ENCODE measurements around the gene NRDC. TPM values are rescaled to one million over a fixed set of nuclear protein-coding genes. Genes with fewer than 3 reads are reported as not detected.
A peak's percentile ranks its signal among the peaks of the same experiment; 100 is the strongest.

Gene NRDC
- total and polyA plus RNA-seq, 2 of the 8 experiments (the other 6 are each of a cell fraction or from before 2014, with no cell fraction given): 70.2 to 182 TPM

GRCh38 chr1:51875291-51875772 is 3.2 kb downstream of the NRDC start:
- Histone ChIP-seq H3K14ac (ENCODE audit: insufficient read length) (no peak overlapping the region), H3K4me2 (ENCODE audit: insufficient read depth in 1 of 2, low read depth in 2 of 2, low read length in 2 of 2) (no peak overlapping the region; a peak in 1 of 4 replicates), H4K20me1 (replicated peaks in 1 of 2; ENCODE audit: control insufficient read depth in 1 of 2, insufficient read depth in 2 of 2, low read length in 2 of 2) (peaks cover 0 to 2% of the 10 kb centered on the region in 2 experiments), H3K27ac (ENCODE audit: low read depth, low read length) (no peak overlapping the region), H4K91ac (replicated peaks; ENCODE audit: insufficient read length, low read length) (no peak overlapping the region), H4K5ac (ENCODE audit: insufficient read length, low read depth, low read length) (no peak overlapping the region), H2AFZ (ENCODE audit: low read length) (no peak overlapping the region), H2BK5ac (ENCODE audit: low read depth, low read length) (no peak overlapping the region), H3K27me3 (replicated peaks in 1 of 4; ENCODE audit: control insufficient read depth in 3 of 4, extremely low read depth in 1 of 4, insufficient read depth in 3 of 4, low read length in 3 of 4) (no peaks in the 10 kb centered on the region; a peak in 1 of 7 replicates), H3K4me1 (replicated peaks in 1 of 4; ENCODE audit: control insufficient read depth in 3 of 4, insufficient read depth in 4 of 4, low read length in 3 of 4) (peaks cover 2 to 7% (median 3%) of the 10 kb centered on the region in 4 experiments; a peak in 4 of 7 replicates), H3K9ac (replicated peaks in 1 of 4; ENCODE audit: extremely low read depth in 1 of 4, low read depth in 3 of 4, low read length in 3 of 4) (no peak overlapping the region), H2BK12ac (ENCODE audit: low read depth, low read length) (no peak overlapping the region), H3K9me3 (ENCODE audit: insufficient read depth in 2 of 2, low read depth in 1 of 2, low read length in 1 of 2) (no peaks in the 10 kb centered on the region), H3K79me2 (ENCODE audit: control insufficient read depth in 1 of 2, insufficient read depth in 2 of 2, low read length in 2 of 2) (peaks cover 19 to 78% of the 10 kb centered on the region in 2 experiments), H3K23ac (ENCODE audit: insufficient read length) (no peak overlapping the region), H3K36me3 (ENCODE audit: control insufficient read depth in 2 of 4, insufficient read depth in 4 of 4, low read length in 3 of 4) (no peaks in the 10 kb centered on the region; a peak in 1 of 8 replicates), H3K4ac (replicated peaks; ENCODE audit: insufficient read length, low read depth, low read length) (no peak overlapping the region), H2BK15ac (ENCODE audit: low read length) (no peak overlapping the region), H4K8ac (ENCODE audit: extremely low read depth, insufficient read depth, low read length) (no peak overlapping the region), H2BK20ac (ENCODE audit: low read length) (no peak overlapping the region), H3K56ac (replicated peaks; ENCODE audit: insufficient read length, low read depth, low read length) (no peak overlapping the region), H2BK120ac (replicated peaks; ENCODE audit: low read depth, low read length) (no peak overlapping the region), H3K23me2 (ENCODE audit: low read depth, low read length) (peaks cover 5% of the 10 kb centered on the region; the same call in 1 of the 2 replicates), H2AK5ac (ENCODE audit: low read depth, low read length) (no peak overlapping the region), H3K18ac (ENCODE audit: extremely low read depth, low read length) (no peak overlapping the region), H3K79me1 (ENCODE audit: low read depth, low read length) (no peaks in the 10 kb centered on the region), H3K4me3 (ENCODE audit: extremely low read depth in 1 of 4, insufficient read depth in 2 of 4, low read depth in 3 of 4, low read length in 4 of 4) (peak overlapping the region in 1 of 4 experiments; percentile 12; a peak in 1 of 8 replicates)
- WGBS, 2 experiments (ENCODE audit: extremely low coverage in 1 of 2, insufficient coverage in 1 of 2, insufficient read length in 1 of 2, insufficient replicate concordance in 2 of 2, low coverage in 1 of 2, low lambda C conversion rate in 2 of 2, missing lambda C conversion rate in 1 of 2): 85% methylated on average over 6 of the region's 6 CpGs; no CpG with 5 or more reads in 1 of the 2 experiments
- DNase-seq (ENCODE audit: low read depth in 1 of 2, low spot score in 2 of 2) (no peak), FAIRE-seq (no peak)
- ChIA-PET POLR2A (ENCODE audit: partially characterized antibody) (interaction anchor here (0.7 to 1.6 kb wide), 4 partner anchors 10 to 237 kb away, joined by 3 to 4 read pairs (median 3); no protein-coding TSS in a partner anchor), CTCF (ENCODE audit: partially characterized antibody) (interaction anchor here (0.8 to 1.0 kb wide), 2 partner anchors 22 to 128 kb away, joined by 3 read pairs; no protein-coding TSS in a partner anchor)
- TF ChIP-seq KDM5A (IDR thresholded peaks at IDR 0.05; ENCODE audit: low read length) (no peak), CTBP2 (IDR thresholded peaks at IDR 0.05; ENCODE audit: borderline replicate concordance, insufficient read depth, insufficient read length, low read length) (no peak), KDM4A (IDR thresholded peaks at IDR 0.05; ENCODE audit: low read depth, low read length, severe bottlenecking) (no peak), NRF1 (IDR thresholded peaks at IDR 0.05; ENCODE audit: low read depth, low read length) (no peak), SIN3A (conservative IDR thresholded peaks at IDR 0.05 in 1 of 2, IDR thresholded peaks at IDR 0.05 in 1 of 2; ENCODE audit: low read depth in 1 of 2, low read length in 2 of 2) (no peak), RAD21 (IDR thresholded peaks at IDR 0.05 in 1 of 2, conservative IDR thresholded peaks at IDR 0.05 in 1 of 2; ENCODE audit: low read depth in 2 of 2, low read length in 2 of 2) (no peak), CHD1 (IDR thresholded peaks at IDR 0.05; ENCODE audit: low read depth, low read length) (no peak), SRF (IDR thresholded peaks at IDR 0.05; ENCODE audit: low read depth, low read length) (no peak), GTF2F1 (IDR thresholded peaks at IDR 0.05; ENCODE audit: borderline replicate concordance, low read depth, low read length) (no peak), HDAC2 (IDR thresholded peaks at IDR 0.05; ENCODE audit: borderline replicate concordance in 1 of 2, low read depth in 2 of 2, low read length in 2 of 2) (no peak), TEAD4 (IDR thresholded peaks at IDR 0.05; ENCODE audit: low read depth, low read length) (no peak)

Data from H1 (cell line).